ENCODE measurements around the gene SOX4.

- no peak for TF ChIP-seq POLR2A (IDR thresholded peaks at IDR 0.05; ENCODE audit: low read length)
- TF ChIP-seq GATA1 (IDR thresholded peaks at IDR 0.05; ENCODE audit: low read depth, low read length) = no peak
These were observed 3.2 kb upstream of the SOX4 start for GRCh38 chr6:21590346-21590745.
